ENCODE results near the gene USP28.
"Not testable (repeated sequence)": the region's sequence is repeated elsewhere in the genome, so short reads cannot be mapped to it uniquely, and the experiment has no call there.

The USP28 gene

GRCh38 chr11:113773092-113773415 is 102.3 kb downstream of the USP28 start:
- Histone ChIP-seq H3K4ac (ENCODE audit: low read depth, low read length) (peak overlapping the region; percentile 22), H3K27me3 (ENCODE audit: insufficient read depth, low read length) (no peaks in the 10 kb centered on the region), H3K9me3 (ENCODE audit: insufficient read depth, low read depth, low read length) (no peaks in the 10 kb centered on the region), H3K18ac (ENCODE audit: low read length) (peak overlapping the region; percentile 40), H3K4me1 (ENCODE audit: control insufficient read depth in 1 of 2, insufficient read depth in 2 of 2, low read length in 2 of 2) (no peaks in the 10 kb centered on the region), H3K4me3 (ENCODE audit: low read depth, low read length) (peak overlapping the region; percentile 88), H3K4me2 (ENCODE audit: low read length) (peak overlapping the region; percentile 60), H2BK120ac (ENCODE audit: insufficient read depth, low read length, poor library complexity) (peak overlapping the region; percentile 50), H4K8ac (ENCODE audit: low read depth, low read length) (peak overlapping the region; percentile 88), H3K27ac (ENCODE audit: low read depth, low read length) (peak overlapping the region; percentile 20), H2BK5ac (ENCODE audit: low read depth, low read length, poor library complexity) (peak overlapping the region; percentile 42), H2AK5ac (ENCODE audit: low read length) (no peak overlapping the region), H4K12ac (ENCODE audit: low read depth, low read length) (peak overlapping the region; percentile 65), H3K79me2 (ENCODE audit: control insufficient read depth, insufficient read depth, low read length, poor library complexity) (peaks cover 5% of the 10 kb centered on the region), H4K91ac (ENCODE audit: low read depth, low read length) (peak overlapping the region; percentile 67), H3K79me1 (ENCODE audit: low read length) (peaks cover 5% of the 10 kb centered on the region), H3K23ac (ENCODE audit: low read length) (no peak overlapping the region), H3K14ac (ENCODE audit: low read length) (peak overlapping the region; percentile 63), H3K36me3 (ENCODE audit: control insufficient read depth in 1 of 2, insufficient read depth in 2 of 2, low read length in 2 of 2) (peaks cover 2 to 6% of the 10 kb centered on the region in 2 experiments), H3K9ac (ENCODE audit: low read length) (peak overlapping the region; percentile 92), H2BK12ac (ENCODE audit: low read length) (no peak overlapping the region), H2AFZ (ENCODE audit: insufficient read depth, low read length, poor library complexity) (peak overlapping the region; percentile 85)
- peak in 1 of 2 donors; percentile 38 for DNase-seq
- WGBS (ENCODE audit: extremely low coverage, insufficient coverage, insufficient read length) = no CpG with 5 or more reads among the region's 10 CpGs

GRCh38 chr11:113771964-113772363 is 103.4 kb downstream of the USP28 start:
- Histone ChIP-seq H3K4ac (ENCODE audit: low read depth, low read length) (no peak overlapping the region), H3K27ac (ENCODE audit: low read depth, low read length) (no peak overlapping the region), H3K9ac (ENCODE audit: low read length) (no peak overlapping the region), H3K4me2 (ENCODE audit: low read length) (no peak overlapping the region), H2AFZ (ENCODE audit: insufficient read depth, low read length, poor library complexity) (no peak overlapping the region), H2BK120ac (ENCODE audit: insufficient read depth, low read length, poor library complexity) (no peak overlapping the region), H4K12ac (ENCODE audit: low read depth, low read length) (no peak overlapping the region), H3K27me3 (ENCODE audit: insufficient read depth, low read length) (no peaks in the 10 kb centered on the region), H3K4me3 (ENCODE audit: low read depth, low read length) (no peak overlapping the region), H4K8ac (ENCODE audit: low read depth, low read length) (no peak overlapping the region), H3K18ac (ENCODE audit: low read length) (no peak overlapping the region), H2BK12ac (ENCODE audit: low read length) (no peak overlapping the region), H3K14ac (ENCODE audit: low read length) (no peak overlapping the region), H3K79me1 (ENCODE audit: low read length) (peaks cover 5% of the 10 kb centered on the region), H2BK5ac (ENCODE audit: low read depth, low read length, poor library complexity) (no peak overlapping the region), H3K23ac (ENCODE audit: low read length) (no peak overlapping the region), H2AK5ac (ENCODE audit: low read length) (no peak overlapping the region), H3K36me3 (ENCODE audit: control insufficient read depth in 1 of 2, insufficient read depth in 2 of 2, low read length in 2 of 2) (peaks cover 2 to 6% of the 10 kb centered on the region in 2 experiments), H3K4me1 (ENCODE audit: control insufficient read depth in 1 of 2, insufficient read depth in 2 of 2, low read length in 2 of 2) (no peaks in the 10 kb centered on the region), H3K79me2 (ENCODE audit: control insufficient read depth, insufficient read depth, low read length, poor library complexity) (peaks cover 5% of the 10 kb centered on the region), H4K91ac (ENCODE audit: low read depth, low read length) (no peak overlapping the region), H3K9me3 (ENCODE audit: insufficient read depth, low read depth, low read length) (no peaks in the 10 kb centered on the region)
- DNase-seq = no peak
- no CpG with 5 or more reads among the region's 3 CpGs for WGBS (ENCODE audit: extremely low coverage, insufficient coverage, insufficient read length)

- no peak overlapping the region for H4K91ac ChIP-seq (ENCODE audit: low read depth, low read length)
- no peak overlapping the region for H4K8ac ChIP-seq (ENCODE audit: low read depth, low read length)
Observed at GRCh38 chr11:113764527-113765219, 110.7 kb downstream of the USP28 start.

GRCh38 chr11:113763040-113763439 is 112.3 kb downstream of the USP28 start:
- H2BK120ac ChIP-seq (ENCODE audit: insufficient read depth, low read length, poor library complexity); H2BK12ac ChIP-seq (ENCODE audit: low read length); H3K9ac ChIP-seq (ENCODE audit: low read length); H4K12ac ChIP-seq (ENCODE audit: low read depth, low read length); DNase-seq; H3K4me2 ChIP-seq (ENCODE audit: low read length); H3K18ac ChIP-seq (ENCODE audit: low read length); H3K4ac ChIP-seq (ENCODE audit: low read depth, low read length); H3K4me3 ChIP-seq (ENCODE audit: low read depth, low read length); H4K8ac ChIP-seq (ENCODE audit: low read depth, low read length); H3K79me2 ChIP-seq (ENCODE audit: control insufficient read depth, insufficient read depth, low read length, poor library complexity); H3K23ac ChIP-seq (ENCODE audit: low read length); H2AFZ ChIP-seq (ENCODE audit: insufficient read depth, low read length, poor library complexity); H3K79me1 ChIP-seq (ENCODE audit: low read length); H3K4me1 ChIP-seq (ENCODE audit: control insufficient read depth in 1 of 2, insufficient read depth in 2 of 2, low read length in 2 of 2); H3K27me3 ChIP-seq (ENCODE audit: insufficient read depth, low read length); H4K91ac ChIP-seq (ENCODE audit: low read depth, low read length); H3K9me3 ChIP-seq (ENCODE audit: insufficient read depth, low read depth, low read length); H3K14ac ChIP-seq (ENCODE audit: low read length); H3K27ac ChIP-seq (ENCODE audit: low read depth, low read length); H2BK5ac ChIP-seq (ENCODE audit: low read depth, low read length, poor library complexity); H2AK5ac ChIP-seq (ENCODE audit: low read length): not testable (repeated sequence)
- WGBS (ENCODE audit: extremely low coverage, insufficient coverage, insufficient read length) = no CpG with 5 or more reads among the region's 2 CpGs
- H3K36me3 ChIP-seq (ENCODE audit: control insufficient read depth in 1 of 2, insufficient read depth in 2 of 2, low read length in 2 of 2) = peaks cover 8 to 13% of the 10 kb centered on the region in 2 experiments

More at GRCh38 chr11:113764527-113765219, 110.7 kb downstream of the USP28 start:
- Histone ChIP-seq H3K23ac (ENCODE audit: low read length) (peak overlapping the region; percentile 75), H3K36me3 (ENCODE audit: control insufficient read depth in 1 of 2, insufficient read depth in 2 of 2, low read length in 2 of 2) (peaks cover 4 to 10% of the 10 kb centered on the region in 2 experiments), H3K9me3 (ENCODE audit: insufficient read depth, low read depth, low read length) (no peaks in the 10 kb centered on the region), H3K4me2 (ENCODE audit: low read length) (no peak overlapping the region), H3K4me1 (ENCODE audit: control insufficient read depth in 1 of 2, insufficient read depth in 2 of 2, low read length in 2 of 2) (no peaks in the 10 kb centered on the region), H3K18ac (ENCODE audit: low read length) (no peak overlapping the region), H4K12ac (ENCODE audit: low read depth, low read length) (no peak overlapping the region), H3K27me3 (ENCODE audit: insufficient read depth, low read length) (no peaks in the 10 kb centered on the region), H3K14ac (ENCODE audit: low read length) (no peak overlapping the region), H2AK5ac (ENCODE audit: low read length) (no peak overlapping the region), H3K79me2 (ENCODE audit: control insufficient read depth, insufficient read depth, low read length, poor library complexity) (no peaks in the 10 kb centered on the region), H2AFZ (ENCODE audit: insufficient read depth, low read length, poor library complexity) (no peak overlapping the region), H3K27ac (ENCODE audit: low read depth, low read length) (no peak overlapping the region), H2BK12ac (ENCODE audit: low read length) (no peak overlapping the region), H3K4me3 (ENCODE audit: low read depth, low read length) (no peak overlapping the region), H3K9ac (ENCODE audit: low read length) (no peak overlapping the region), H3K79me1 (ENCODE audit: low read length) (no peaks in the 10 kb centered on the region), H3K4ac (ENCODE audit: low read depth, low read length) (no peak overlapping the region), H2BK120ac (ENCODE audit: insufficient read depth, low read length, poor library complexity) (no peak overlapping the region), H2BK5ac (ENCODE audit: low read depth, low read length, poor library complexity) (no peak overlapping the region)
- no peak for DNase-seq
- no CpG with 5 or more reads among the region's 2 CpGs for WGBS (ENCODE audit: extremely low coverage, insufficient coverage, insufficient read length)

Data from trophoblast cell (in vitro differentiated cells and primary cell).